ENCODE results near the gene HTT. TPM values are rescaled to one million over a fixed set of nuclear protein-coding genes. Genes with fewer than 3 reads are reported as not detected.
A peak's percentile ranks its signal among the peaks of the same experiment; 100 is the strongest.

Gene HTT
- total RNA-seq, 2 experiments from 2014 or later, result 54.2 to 56.5 TPM

DNA sequence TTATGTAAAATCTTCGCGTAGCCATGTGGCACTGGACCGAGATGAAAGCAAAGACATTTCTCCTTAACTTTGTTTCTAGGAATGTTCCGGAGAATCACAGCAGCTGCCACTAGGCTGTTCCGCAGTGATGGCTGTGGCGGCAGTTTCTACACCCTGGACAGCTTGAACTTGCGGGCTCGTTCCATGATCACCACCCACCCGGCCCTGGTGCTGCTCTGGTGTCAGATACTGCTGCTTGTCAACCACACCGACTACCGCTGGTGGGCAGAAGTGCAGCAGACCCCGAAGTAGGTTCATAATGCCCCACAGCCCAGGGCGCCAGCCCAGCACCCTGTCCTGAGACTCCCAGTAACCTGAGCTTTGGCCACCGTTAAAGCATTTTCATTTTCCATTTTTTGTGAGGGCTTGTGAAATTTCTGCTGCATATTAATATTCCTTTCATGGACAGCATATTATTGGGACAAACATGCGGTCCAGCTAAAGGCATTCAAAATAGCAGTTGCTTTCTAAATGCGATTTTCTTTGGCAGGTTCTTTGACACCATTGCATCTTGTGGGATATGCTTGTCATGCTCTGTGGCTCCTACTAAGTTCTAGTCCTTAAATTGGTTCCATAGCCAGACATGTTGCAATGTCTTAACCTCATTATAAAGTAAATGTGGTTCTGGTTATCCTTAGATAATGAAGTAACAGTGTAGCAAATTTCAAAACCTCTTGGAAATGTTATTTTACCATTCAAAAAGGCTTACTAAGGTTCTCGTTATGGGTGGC, 125.4 kb downstream of the HTT start:
- Mint-ChIP-seq H3K4me3 (no peak overlapping the region), H3K36me3 (ENCODE audit: low read depth) (peaks cover 33% of the 10 kb centered on the region), H3K27me3 (no peaks in the 10 kb centered on the region), H3K27ac (no peak overlapping the region), H3K4me1 (ENCODE audit: low read depth) (peaks cover 64% of the 10 kb centered on the region), H3K9me3 (no peaks in the 10 kb centered on the region)
- TF ChIP-seq, protein P1, sequence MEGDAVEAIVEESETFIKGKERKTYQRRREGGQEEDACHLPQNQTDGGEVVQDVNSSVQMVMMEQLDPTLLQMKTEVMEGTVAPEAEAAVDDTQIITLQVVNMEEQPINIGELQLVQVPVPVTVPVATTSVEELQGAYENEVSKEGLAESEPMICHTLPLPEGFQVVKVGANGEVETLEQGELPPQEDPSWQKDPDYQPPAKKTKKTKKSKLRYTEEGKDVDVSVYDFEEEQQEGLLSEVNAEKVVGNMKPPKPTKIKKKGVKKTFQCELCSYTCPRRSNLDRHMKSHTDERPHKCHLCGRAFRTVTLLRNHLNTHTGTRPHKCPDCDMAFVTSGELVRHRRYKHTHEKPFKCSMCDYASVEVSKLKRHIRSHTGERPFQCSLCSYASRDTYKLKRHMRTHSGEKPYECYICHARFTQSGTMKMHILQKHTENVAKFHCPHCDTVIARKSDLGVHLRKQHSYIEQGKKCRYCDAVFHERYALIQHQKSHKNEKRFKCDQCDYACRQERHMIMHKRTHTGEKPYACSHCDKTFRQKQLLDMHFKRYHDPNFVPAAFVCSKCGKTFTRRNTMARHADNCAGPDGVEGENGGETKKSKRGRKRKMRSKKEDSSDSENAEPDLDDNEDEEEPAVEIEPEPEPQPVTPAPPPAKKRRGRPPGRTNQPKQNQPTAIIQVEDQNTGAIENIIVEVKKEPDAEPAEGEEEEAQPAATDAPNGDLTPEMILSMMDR (IDR thresholded peaks at IDR 0.05), result no peak
- DNase-seq (no peak), ATAC-seq (no peak)
- POLR2A ChIA-PET, result interaction anchor here (1.2 kb wide), 1 partner anchor 70 kb away, joined by 3 read pairs; no protein-coding TSS in a partner anchor
- intact Hi-C loops (cut with micrococcal nuclease), result no loop called here
- CTCF ChIA-PET, result interaction anchor here (0.9 kb wide), 1 partner anchor 10 kb away, joined by 3 read pairs; no protein-coding TSS in a partner anchor

GRCh38 chr4:3200423-3201090, 126.1 kb downstream of the HTT start:
- Mint-ChIP-seq H3K27me3 (no peaks in the 10 kb centered on the region), H3K4me1 (ENCODE audit: low read depth) (peaks cover 57% of the 10 kb centered on the region), H3K36me3 (ENCODE audit: low read depth) (peaks cover 32% of the 10 kb centered on the region), H3K9me3 (no peaks in the 10 kb centered on the region), H3K27ac (peak overlapping the region; percentile 25), H3K4me3 (no peak overlapping the region)
- no peak for DNase-seq
- ChIA-PET POLR2A (interaction anchor here (1.2 kb wide), 1 partner anchor 70 kb away, joined by 3 read pairs; no protein-coding TSS in a partner anchor), CTCF (no interaction called here)
- intact Hi-C loops (cut with micrococcal nuclease), result no loop called here
- TF ChIP-seq, protein P1 (IDR thresholded peaks at IDR 0.05), result no peak
- no peak for ATAC-seq

- no peaks in the 10 kb centered on the region for H3K9me3 Mint-ChIP-seq
- no peaks in the 10 kb centered on the region for H3K27me3 Mint-ChIP-seq
- DNase-seq (peak; percentile 91), ATAC-seq (peak; percentile 88)
- POLR2A ChIA-PET, result interaction anchor here (0.6 to 1.5 kb wide), 4 partner anchors 12 to 217 kb away, joined by 3 to 7 read pairs (median 4); no protein-coding TSS in a partner anchor
- intact Hi-C loops (cut with micrococcal nuclease), result no loop called here
- H3K36me3 Mint-ChIP-seq (ENCODE audit: low read depth), result peaks cover 38% of the 10 kb centered on the region
- H3K4me3 Mint-ChIP-seq, result peak overlapping the region; percentile 45
- TF ChIP-seq, protein P1 (IDR thresholded peaks at IDR 0.05), result no peak
- CTCF ChIA-PET, result interaction anchor here (0.7 to 1.7 kb wide), 6 partner anchors 9 to 279 kb away, joined by 3 to 7 read pairs (median 4); no protein-coding TSS in a partner anchor
- peak overlapping the region; percentile 86 for H3K27ac Mint-ChIP-seq
- peaks cover 43% of the 10 kb centered on the region for H3K4me1 Mint-ChIP-seq (ENCODE audit: low read depth)
These were observed 127.5 kb downstream of the HTT start for GRCh38 chr4:3201718-3202702.

GRCh38 chr4:3202836-3203820, 128.6 kb downstream of the HTT start:
- CTCF ChIA-PET, result interaction anchor here (0.7 to 1.7 kb wide), 7 partner anchors 8 to 278 kb away, joined by 3 to 7 read pairs (median 4); no protein-coding TSS in a partner anchor
- TF ChIP-seq, protein P1 (IDR thresholded peaks at IDR 0.05), result no peak
- Mint-ChIP-seq H3K27ac (peak overlapping the region; percentile 86), H3K4me1 (ENCODE audit: low read depth) (peaks cover 36% of the 10 kb centered on the region), H3K27me3 (no peaks in the 10 kb centered on the region), H3K36me3 (ENCODE audit: low read depth) (peaks cover 41% of the 10 kb centered on the region), H3K9me3 (no peaks in the 10 kb centered on the region), H3K4me3 (peak overlapping the region; percentile 45)
- ATAC-seq, result peak; percentile 46
- POLR2A ChIA-PET, result interaction anchor here (0.5 to 1.5 kb wide), 5 partner anchors 13 to 127 kb away, joined by 3 to 7 read pairs (median 3); no protein-coding TSS in a partner anchor
- peak; percentile 68 for DNase-seq
- intact Hi-C loops (cut with micrococcal nuclease), result no loop called here
